Measurements from ENCODE around the gene RAD1.

GRCh38 chr5:34897646-34898045, 17.7 kb downstream of the RAD1 start:
- TF ChIP-seq NR1H2 (CRISPR knock-in tag; IDR thresholded peaks at IDR 0.05) (no peak), ZNF425 (CRISPR knock-in tag; conservative IDR thresholded peaks at IDR 0.05) (no peak), USF2 (CRISPR knock-in tag; IDR thresholded peaks at IDR 0.05) (no peak), CTCF (IDR thresholded peaks at IDR 0.05) (no peak), CREM (CRISPR knock-in tag; IDR thresholded peaks at IDR 0.05) (no peak), GABPB1 (CRISPR knock-in tag; IDR thresholded peaks at IDR 0.05) (no peak), MAX (CRISPR knock-in tag; IDR thresholded peaks at IDR 0.05) (no peak), PRRX2 (CRISPR knock-in tag; IDR thresholded peaks at IDR 0.05) (no peak), ZBTB43 (CRISPR knock-in tag; IDR thresholded peaks at IDR 0.05) (no peak), ATF3 (CRISPR knock-in tag; conservative IDR thresholded peaks at IDR 0.05) (no peak), ARID4B (CRISPR knock-in tag; IDR thresholded peaks at IDR 0.05; ENCODE audit: borderline replicate concordance) (no peak), ZNF121 (CRISPR knock-in tag; IDR thresholded peaks at IDR 0.05) (no peak)
